GM19467 (cell line): ENCODE results near the gene INPP4B.

ENCODE experiments used
- ATAC-seq: cut with Tn5 transposase; IDR thresholded peaks from one replicate; pipeline ENCODE4 v1.9.1; 2021; ENCODE audit warnings: mild to moderate bottlenecking, moderate library complexity; ENCODE audit not compliant: unreplicated experiment

Gene INPP4B

GRCh38 chr4:142271832-142272231 is 574.3 kb downstream of the INPP4B start:
- no peak for ATAC-seq

DNA sequence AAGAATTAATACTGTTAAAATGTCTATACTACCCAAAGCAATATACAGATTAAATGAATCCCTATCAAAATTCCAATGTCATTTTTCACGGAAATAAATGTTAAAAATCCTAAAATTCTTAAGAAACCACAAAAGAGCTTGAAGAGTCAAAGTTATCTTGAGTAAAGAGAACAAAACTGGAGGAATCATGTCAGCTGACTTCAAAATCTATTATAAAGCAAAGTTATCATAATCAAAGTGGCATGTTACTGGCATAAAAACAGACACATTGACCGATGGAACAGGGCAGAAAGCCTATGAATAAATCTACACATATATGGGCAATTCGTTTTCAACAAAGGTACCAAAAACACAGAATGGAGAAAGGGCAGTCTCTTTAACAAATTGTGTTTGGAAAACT is 579.0 kb downstream of the INPP4B start:
- no peak for ATAC-seq

GRCh38 chr4:142265946-142266345 is 580.2 kb downstream of the INPP4B start:
- ATAC-seq = no peak

GRCh38 chr4:142265536-142265935 is 580.6 kb downstream of the INPP4B start:
- ATAC-seq = no peak

GRCh38 chr4:142264961-142265360 is 581.1 kb downstream of the INPP4B start:
- no peak for ATAC-seq

DNA sequence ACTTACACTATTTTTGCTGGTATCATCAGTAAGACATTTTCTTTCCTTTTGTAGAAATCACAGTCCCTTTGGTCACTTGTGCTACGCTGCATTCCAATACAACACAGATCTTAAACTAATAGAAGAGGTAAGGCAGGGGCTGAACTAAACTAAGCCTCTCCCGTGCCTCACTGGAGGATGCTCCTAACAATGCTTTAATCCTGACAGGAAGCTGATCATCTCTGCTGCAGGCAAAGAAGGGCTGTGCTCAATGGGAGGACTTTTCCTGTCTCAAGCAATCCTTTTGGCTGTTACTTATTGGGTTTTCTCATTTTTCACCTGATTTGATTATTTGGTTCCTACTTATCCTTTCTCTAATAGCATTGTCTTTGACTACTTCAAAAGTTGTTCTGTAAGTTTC is 583.1 kb downstream of the INPP4B start:
- ATAC-seq = no peak

DNA sequence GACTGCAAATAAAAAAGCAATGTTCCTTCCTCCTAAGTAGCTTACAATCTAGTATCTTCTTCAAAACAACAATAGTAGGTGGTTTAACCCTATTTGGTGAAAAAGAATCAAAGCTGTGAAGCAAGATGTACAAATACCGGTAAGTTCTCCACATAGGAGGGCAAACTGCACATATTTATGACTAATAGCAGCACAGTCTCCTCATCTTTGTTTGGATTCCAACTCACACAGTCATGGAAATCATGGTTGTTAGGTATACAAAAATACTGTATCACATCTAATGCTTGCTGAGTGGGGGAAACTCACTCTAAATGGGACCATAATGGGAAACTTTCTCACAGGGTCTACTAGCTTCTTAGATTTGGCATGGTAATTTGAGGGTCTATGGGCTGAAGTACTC is 597.2 kb downstream of the INPP4B start:
- no peak for ATAC-seq

DNA sequence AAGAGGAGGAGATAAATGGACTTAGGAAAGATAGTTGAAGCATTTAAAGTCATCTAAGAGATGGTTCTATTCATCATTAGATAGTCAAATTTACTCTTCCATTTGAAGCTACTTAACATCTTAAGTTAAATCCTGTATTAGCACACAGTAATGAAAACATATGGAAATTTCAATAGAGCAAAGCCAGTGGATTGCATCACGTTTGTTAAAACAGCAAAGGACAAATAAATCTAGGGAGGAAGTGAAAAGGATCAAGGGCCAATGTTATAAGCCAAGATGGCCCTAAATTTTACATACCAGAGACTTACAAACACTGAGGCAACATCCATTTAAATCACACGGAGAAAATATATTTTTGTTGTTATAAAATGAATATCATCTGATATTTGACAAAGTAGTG is 602.8 kb downstream of the INPP4B start:
- no peak for ATAC-seq

DNA sequence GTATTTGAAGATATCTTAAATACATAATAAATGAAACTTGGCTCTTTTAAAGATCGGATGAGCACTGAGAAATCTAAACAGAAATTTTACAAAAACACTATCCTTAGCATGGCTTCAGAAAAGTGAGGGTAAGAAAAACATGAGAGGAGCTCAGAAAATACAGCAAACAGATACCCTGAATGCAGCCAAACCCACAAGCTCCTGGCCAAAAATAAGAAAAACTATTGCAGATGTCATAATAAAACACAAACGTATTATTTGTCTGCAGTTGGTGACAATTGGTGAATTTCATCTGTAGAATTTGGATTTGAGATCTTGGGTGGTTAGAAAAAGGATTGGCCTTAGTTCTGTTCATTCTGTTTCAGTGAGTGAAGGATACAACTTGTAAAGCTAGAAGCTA is 603.9 kb downstream of the INPP4B start:
- ATAC-seq = no peak

GRCh38 chr4:142238589-142238988 is 607.5 kb downstream of the INPP4B start:
- ATAC-seq = no peak

- no peak for ATAC-seq
These were observed 609.8 kb downstream of the INPP4B start for GRCh38 chr4:142236268-142236667.

DNA sequence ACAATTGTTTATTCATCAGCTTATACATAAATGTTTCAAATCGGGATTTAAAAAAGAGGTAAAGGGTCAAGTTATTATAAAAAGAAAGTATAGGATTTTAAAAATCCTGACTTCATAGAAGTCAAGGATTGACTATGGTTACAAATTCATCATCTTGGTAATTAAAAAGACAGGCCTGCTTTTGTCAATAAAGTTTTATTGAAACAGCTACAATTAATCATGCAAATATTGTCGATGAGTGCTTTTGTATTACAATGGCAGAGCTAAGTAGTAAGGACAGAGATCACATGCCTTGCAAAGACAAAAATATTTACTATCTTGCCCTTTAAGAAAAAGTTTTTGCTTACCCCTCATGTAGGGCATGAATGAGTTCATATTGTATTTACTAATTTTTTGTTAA is 614.3 kb downstream of the INPP4B start:
- ATAC-seq = no peak

DNA sequence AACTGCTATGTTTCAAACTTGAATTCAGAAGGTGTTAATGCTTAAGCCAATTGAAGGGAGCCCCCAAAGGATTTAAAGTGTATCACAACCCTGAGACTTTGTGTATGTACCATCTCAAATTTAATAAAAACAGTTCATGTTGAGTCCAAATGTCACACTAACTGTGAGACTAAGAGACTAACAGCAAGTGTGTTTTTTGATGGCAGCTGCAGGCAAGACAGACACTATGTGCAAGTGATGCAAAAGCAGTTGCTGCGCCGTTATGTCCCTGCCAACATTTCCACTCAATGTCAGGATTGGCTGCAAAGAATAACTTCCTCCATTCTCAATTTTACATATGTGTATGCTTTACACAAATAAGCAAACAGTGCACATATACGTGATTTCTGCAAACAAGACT is 615.1 kb downstream of the INPP4B start:
- ATAC-seq = no peak

DNA sequence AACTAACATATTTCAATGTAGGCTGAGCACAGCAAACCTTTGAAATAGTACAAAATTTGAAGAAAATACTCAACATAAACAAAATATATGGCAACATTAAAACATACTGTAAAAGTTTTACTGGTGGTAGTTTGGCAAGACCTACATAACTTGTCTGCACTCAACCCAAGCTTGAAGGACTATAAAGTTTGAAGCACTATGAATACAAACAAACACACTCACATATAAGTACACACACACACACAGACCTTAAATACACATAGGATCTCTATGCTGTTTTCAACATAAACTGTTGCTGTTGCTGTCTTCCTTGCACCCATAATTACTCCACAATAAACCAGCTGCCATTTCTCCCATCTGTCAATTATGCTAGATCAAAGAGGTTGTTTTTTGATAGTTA is 620.1 kb downstream of the INPP4B start:
- ATAC-seq = no peak

- no peak for ATAC-seq
These were observed 624.0 kb downstream of the INPP4B start for GRCh38 chr4:142222127-142222526.

- no peak for ATAC-seq
These were observed 627.4 kb downstream of the INPP4B start for GRCh38 chr4:142218726-142219125.

DNA sequence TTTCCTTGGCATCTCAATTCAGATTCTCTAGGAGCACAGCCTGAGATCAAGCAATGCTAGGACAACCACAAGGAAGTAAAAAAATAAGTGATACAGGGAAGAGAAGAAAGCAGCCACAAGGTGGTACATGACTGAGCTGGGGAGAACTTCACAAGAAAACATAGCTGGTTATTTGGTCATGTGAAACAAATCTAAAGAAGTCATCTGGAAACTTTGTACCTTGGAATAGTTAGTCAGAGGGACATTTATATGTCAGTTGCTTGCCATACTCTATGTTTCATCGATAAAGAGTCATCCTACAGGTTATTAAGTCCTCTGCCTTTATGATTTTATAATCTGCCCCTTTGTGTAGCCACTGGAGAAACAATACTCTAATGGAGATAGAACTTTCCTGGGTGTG is 634.7 kb downstream of the INPP4B start:
- no peak for ATAC-seq

DNA sequence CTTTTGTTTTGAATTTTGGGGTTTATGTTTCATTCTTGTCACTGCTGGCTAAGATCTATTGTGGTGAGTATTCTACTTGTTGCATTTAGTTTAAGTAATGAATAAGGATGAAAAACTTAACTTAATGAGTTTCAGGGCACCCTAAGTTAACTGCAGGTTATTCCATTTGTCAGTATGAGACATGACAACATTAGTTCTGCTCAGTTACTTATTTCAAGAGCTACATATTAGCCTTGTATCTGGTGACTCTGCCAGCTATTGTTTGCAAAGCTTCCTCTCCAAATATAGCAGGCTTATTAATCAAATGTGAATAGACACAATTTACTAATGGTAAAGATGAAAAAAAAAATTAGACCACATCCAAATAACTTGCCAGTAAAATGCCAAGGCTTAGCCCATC is 642.6 kb downstream of the INPP4B start:
- ATAC-seq = no peak

DNA sequence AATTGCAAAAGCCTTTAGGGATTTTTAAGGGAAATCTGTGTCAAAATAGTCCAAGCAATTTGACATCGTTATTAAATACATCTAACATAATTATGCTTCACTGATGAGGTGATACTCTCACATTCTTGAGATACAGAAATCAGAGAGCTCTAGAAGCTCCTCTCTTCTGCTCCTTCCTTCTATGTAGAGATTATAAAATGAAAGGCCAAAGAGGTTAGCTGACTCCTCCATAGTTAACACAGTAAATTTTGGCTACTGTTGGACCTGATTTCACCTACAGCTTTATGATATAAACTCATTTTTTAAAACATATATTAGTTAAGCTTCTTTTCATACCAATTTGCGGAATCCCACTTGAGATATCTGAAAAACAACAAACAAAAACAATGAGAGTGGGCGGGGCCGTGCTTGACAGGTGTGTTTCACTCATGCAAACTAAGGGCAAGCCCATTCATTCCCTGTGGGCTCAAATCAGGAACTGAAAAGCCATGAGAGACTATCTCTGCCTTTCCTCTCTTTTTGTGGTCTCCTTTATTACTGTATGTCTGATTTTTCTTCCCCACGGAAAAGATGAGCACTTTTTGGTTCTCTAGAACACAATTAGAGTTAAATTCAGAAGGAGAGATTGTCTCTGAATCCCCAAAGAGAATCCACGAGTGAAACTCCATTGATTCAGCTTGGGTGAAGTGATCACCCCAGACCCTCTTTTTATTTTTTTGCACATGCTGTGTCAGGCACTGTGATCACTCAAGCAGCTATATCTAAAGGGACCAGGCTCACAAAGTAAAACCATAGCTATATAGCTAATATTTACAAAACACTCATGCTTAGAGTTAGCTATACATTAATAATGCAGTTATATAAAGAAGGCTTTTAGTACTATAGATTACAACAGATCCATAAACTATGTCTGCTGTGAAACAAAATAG is 643.4 kb downstream of the INPP4B start:
- peak; percentile 79 for ATAC-seq

- ATAC-seq = no peak
These were observed 645.1 kb downstream of the INPP4B start for GRCh38 chr4:142201041-142201440.

DNA sequence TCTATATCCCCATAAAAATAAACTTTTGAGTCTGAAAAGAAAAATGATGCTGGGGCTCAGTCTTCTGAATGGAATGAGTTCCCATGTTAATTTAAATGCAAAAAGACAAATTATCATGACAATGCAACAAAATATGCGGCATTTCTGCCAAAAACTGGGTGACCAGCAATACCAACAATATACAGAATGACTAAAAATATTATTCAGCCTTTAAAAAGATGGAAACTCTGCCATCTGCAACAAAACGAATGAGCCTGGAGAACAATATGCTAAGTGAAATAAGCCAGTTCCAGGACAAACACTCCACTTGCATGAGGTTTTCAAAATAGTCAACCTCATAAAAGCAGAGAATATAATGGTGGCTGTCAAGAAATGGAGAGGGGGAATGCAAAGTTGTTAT is 651.2 kb downstream of the INPP4B start:
- no peak for ATAC-seq

- ATAC-seq = no peak
These were observed 654.2 kb downstream of the INPP4B start for GRCh38 chr4:142191901-142192300.

GRCh38 chr4:142181021-142181420 is 665.1 kb downstream of the INPP4B start:
- no peak for ATAC-seq
